Naive thymus-derived CD8-positive, alpha-beta T cell (primary cell): ENCODE results near the gene TFDP2. TPM values are rescaled to one million over a fixed set of nuclear protein-coding genes. Genes with fewer than 3 reads are reported as not detected.
A peak's percentile ranks its signal among the peaks of the same experiment; 100 is the strongest.
"Not testable (repeated sequence)": the region's sequence is repeated elsewhere in the genome, so short reads cannot be mapped to it uniquely, and the experiment has no call there.

ENCODE experiments used
- ATAC-seq, 2 donors: fragments of 150-1000 bp; cut with Tn5 transposase in 1 of 2; sonication (Bioruptor Pico), chemical (Tn5 transposase) in 1 of 2; 1 replicate in 1 of 2; 2 replicates in 1 of 2; pipeline ENCODE4 v1.10.0; 2021; ENCODE audit warnings: mild to moderate bottlenecking in 2 of 2, moderate library complexity in 2 of 2
- POLR2A ChIA-PET: fragments of 350-600 bp; sonication (Branson Sonifier 250); formaldehyde crosslinking; loops from one replicate; lab custom pipeline; 2021; ENCODE audit warnings: antibody characterized with exemption; lab: Charles Lee
- DNase-seq, 10 donors: peaks; one replicate each; pipeline versions ENCODE4 v3.0.0 to v3.0.0-alpha.2; 2020 to 2022
- H3K27ac Mint-ChIP-seq, 10 donors: one replicate each; pipeline ENCODE4 v1.8.0; 2020 to 2022; ENCODE audit warnings: mild to moderate bottlenecking in 10 of 10, mixed read lengths in 10 of 10, moderate library complexity in 4 of 10, inconsistent platforms in 1 of 10
- H3K27me3 Mint-ChIP-seq, 5 donors: one replicate each; pipeline ENCODE4 v1.8.0; 2021 to 2022; ENCODE audit warnings: mixed read lengths in 5 of 5
- H3K36me3 Mint-ChIP-seq, 3 donors: one replicate each; pipeline ENCODE4 v1.8.0; 2020 to 2022; ENCODE audit warnings: mixed read lengths in 3 of 3, mild to moderate bottlenecking in 2 of 3, inconsistent platforms in 1 of 3
- H3K4me1 Mint-ChIP-seq, 4 donors: one replicate each; pipeline ENCODE4 v1.8.0; 2021 to 2022; ENCODE audit warnings: mixed read lengths in 4 of 4
- H3K4me3 Mint-ChIP-seq, 10 donors: one replicate each; pipeline ENCODE4 v1.8.0; 2020 to 2022; ENCODE audit warnings: mild to moderate bottlenecking in 10 of 10, mixed read lengths in 10 of 10, moderate library complexity in 6 of 10, inconsistent platforms in 1 of 10
- H3K9me3 Mint-ChIP-seq, 9 donors: one replicate each; pipeline ENCODE4 v1.8.0; 2020 to 2022; ENCODE audit warnings: mixed read lengths in 9 of 9, mild to moderate bottlenecking in 3 of 9, inconsistent platforms in 1 of 9, moderate library complexity in 1 of 9
- polyA plus RNA-seq, 3 donors: library from polyadenylated mRNA; unstranded; fragments of 300-500 nt; fragmentation: Illumina TruSeq; gene quantifications; one replicate each; pipeline ENCODE4 v1.2.3, GENCODE V29; 2021
- total RNA-seq, 8 experiments: library from RNA in 2 of 8; stranded (reverse) in 2 of 8; gene quantifications; one replicate each; pipeline ENCODE4 v1.2.3 and lab custom pipeline; 2021 to 2026

Gene TFDP2
- total and polyA plus RNA-seq, 5 experiments from 2014 or later: 25.6 to 44.3 (median 30.9) TPM

DNA sequence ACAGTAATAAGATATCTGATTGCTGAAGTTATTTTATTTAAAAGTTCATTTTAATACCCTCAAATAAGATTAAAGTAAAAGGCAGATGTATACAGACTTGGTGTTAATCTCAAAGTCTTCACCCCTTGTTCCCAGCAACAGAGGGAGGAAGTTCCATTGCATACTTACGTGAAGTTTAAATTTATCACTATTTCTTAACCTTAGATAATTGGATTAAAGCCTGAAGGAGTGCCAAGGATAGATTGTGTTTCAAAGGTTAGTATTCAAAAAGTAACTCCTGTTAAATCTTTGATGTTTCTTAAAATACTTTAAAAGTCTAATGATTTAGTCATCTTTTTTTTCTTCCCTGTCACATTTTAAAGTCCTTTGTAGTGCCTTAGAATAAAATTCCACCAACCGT, 233.6 kb downstream of the TFDP2 start:
- H3K27ac Mint-ChIP-seq: no peak overlapping the region
- H3K27me3 Mint-ChIP-seq: no peaks in the 10 kb centered on the region
- no peak for ATAC-seq
- no peak for DNase-seq
- peaks cover 0 to 36% (median 9%) of the 10 kb centered on the region in 3 donors for H3K36me3 Mint-ChIP-seq
- POLR2A ChIA-PET: no interaction called here
- peaks cover 0 to 6% (median 2%) of the 10 kb centered on the region in 4 donors for H3K4me1 Mint-ChIP-seq
- peaks cover 0 to 9% (median 0%) of the 10 kb centered on the region in 9 donors for H3K9me3 Mint-ChIP-seq
- no peak overlapping the region for H3K4me3 Mint-ChIP-seq

DNA sequence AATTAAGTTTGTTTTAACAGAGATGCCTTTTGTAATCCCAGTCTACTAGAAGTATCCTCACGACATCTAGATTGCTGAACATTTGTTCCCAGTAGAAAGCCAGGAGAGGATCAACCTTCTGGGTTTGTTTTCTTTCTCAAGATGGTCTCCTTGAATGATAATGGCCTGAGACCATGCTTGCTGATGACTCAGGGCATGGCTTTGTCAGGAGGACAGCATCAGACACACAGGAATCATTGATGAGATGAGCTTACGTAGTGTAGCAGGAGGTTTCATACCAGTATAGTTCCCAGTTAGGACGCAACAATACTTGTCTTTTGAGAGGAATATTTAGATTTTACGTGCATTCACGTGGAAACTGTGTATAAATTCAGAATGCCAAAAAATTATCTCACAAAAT, 234.3 kb downstream of the TFDP2 start:
- POLR2A ChIA-PET: no interaction called here
- no peak overlapping the region for H3K27ac Mint-ChIP-seq
- no peak for ATAC-seq

DNA sequence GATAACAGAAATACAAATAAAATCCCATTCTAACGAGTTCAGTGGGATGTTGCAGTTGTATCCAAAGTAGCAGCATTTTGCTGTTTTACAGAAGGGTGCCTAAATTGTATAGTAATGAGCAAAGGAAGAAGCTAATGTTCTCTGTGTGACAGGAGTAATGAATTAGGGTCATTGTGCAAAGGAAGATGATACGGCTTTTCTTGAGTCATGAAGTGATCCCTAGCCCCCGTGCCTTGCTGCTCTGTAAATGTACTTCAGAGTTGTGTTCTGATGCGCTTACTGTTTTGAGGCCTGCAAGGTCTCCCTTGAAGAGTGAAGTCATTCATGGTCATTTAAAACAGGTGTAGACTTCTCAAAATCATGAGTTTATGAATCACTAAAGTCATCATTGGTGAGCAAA, 235.0 kb downstream of the TFDP2 start:
- Mint-ChIP-seq H3K4me3 (peak overlapping the region in 1 of 10 donors; percentile 34), H3K9me3 (peaks cover 0 to 9% (median 0%) of the 10 kb centered on the region in 9 donors), H3K27me3 (no peaks in the 10 kb centered on the region), H3K27ac (no peak overlapping the region), H3K4me1 (peaks cover 0 to 6% (median 2%) of the 10 kb centered on the region in 4 donors), H3K36me3 (peaks cover 0 to 35% (median 13%) of the 10 kb centered on the region in 3 donors)
- DNase-seq (no peak), ATAC-seq (no peak)
- POLR2A ChIA-PET: no interaction called here

More for the DNA sequence above, 234.3 kb downstream of the TFDP2 start:
- Mint-ChIP-seq H3K9me3 (peaks cover 0 to 9% (median 0%) of the 10 kb centered on the region in 9 donors), H3K4me1 (peaks cover 0 to 6% (median 2%) of the 10 kb centered on the region in 4 donors), H3K4me3 (no peak overlapping the region), H3K27me3 (no peaks in the 10 kb centered on the region), H3K36me3 (peaks cover 0 to 32% (median 9%) of the 10 kb centered on the region in 3 donors)
- no peak for DNase-seq

DNA sequence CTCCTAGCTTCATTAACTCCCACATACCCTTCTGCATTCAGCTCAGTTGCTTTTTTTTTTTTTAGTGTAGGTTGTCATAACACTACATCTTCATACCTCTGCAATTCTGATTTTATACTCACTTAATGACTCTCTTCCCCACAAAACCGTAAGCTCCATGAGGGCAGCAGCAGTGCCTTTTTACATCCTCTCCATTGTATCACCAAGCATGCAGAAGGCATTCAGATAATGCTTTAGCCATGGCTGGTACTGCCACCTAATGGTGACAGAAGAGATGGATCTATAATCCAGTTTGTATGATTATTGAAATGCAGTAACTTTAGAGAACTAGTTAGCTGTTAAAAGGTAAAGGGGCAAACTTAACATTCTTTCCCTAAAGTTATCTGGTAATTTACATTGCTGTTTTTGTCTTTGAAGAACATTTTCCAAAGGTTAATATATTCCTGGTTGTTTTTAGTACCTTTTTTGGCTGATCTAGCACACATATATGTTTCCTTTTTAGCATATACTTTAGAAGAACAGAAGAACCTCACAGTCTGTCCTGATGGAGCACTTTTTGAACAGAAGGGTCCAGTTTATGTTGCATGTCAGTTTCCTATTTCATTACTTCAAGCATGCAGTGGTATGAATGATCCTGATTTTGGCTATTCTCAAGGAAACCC, 236.1 kb downstream of the TFDP2 start:
- Mint-ChIP-seq H3K4me1 (peaks cover 0 to 6% (median 2%) of the 10 kb centered on the region in 4 donors), H3K27me3 (no peaks in the 10 kb centered on the region), H3K27ac (peak overlapping the region in 6 of 10 donors; percentile 0 to 63 (median 17)), H3K9me3 (peaks cover 0 to 9% (median 0%) of the 10 kb centered on the region in 9 donors), H3K36me3 (peaks cover 0 to 37% (median 12%) of the 10 kb centered on the region in 3 donors), H3K4me3 (no peak overlapping the region)
- ATAC-seq (peak; percentile 89), DNase-seq (peak in 9 of 10 donors; percentile 25 to 74 (median 54))
- POLR2A ChIA-PET: interaction anchor here (0.6 to 1.3 kb wide), 3 partner anchors 37 to 323 kb away, joined by 3 to 11 read pairs (median 6); partner anchors contain the start of genes ATP1B3 and RNF7

GRCh38 chr3:141909986-141910385, 239.4 kb downstream of the TFDP2 start:
- H3K9me3 Mint-ChIP-seq, POLR2A ChIA-PET, ATAC-seq, H3K27me3 Mint-ChIP-seq, H3K4me1 Mint-ChIP-seq, H3K4me3 Mint-ChIP-seq, DNase-seq, H3K27ac Mint-ChIP-seq: not testable (repeated sequence)
- peaks cover 0 to 44% (median 14%) of the 10 kb centered on the region in 3 donors for H3K36me3 Mint-ChIP-seq

GRCh38 chr3:141909408-141909807, 239.9 kb downstream of the TFDP2 start:
- no peak for ATAC-seq
- Mint-ChIP-seq H3K9me3 (peaks cover 0 to 9% (median 0%) of the 10 kb centered on the region in 9 donors), H3K27ac (peak overlapping the region in 4 of 10 donors; percentile 5 to 27 (median 14)), H3K4me1 (peaks cover 2 to 6% (median 3%) of the 10 kb centered on the region in 4 donors), H3K36me3 (peaks cover 0 to 47% (median 14%) of the 10 kb centered on the region in 3 donors), H3K27me3 (no peaks in the 10 kb centered on the region), H3K4me3 (no peak overlapping the region)
- POLR2A ChIA-PET: no interaction called here
- DNase-seq: no peak

GRCh38 chr3:141905129-141905528, 244.2 kb downstream of the TFDP2 start:
- peak overlapping the region in 1 of 10 donors; percentile 12 for H3K27ac Mint-ChIP-seq
- H3K27me3 Mint-ChIP-seq: no peaks in the 10 kb centered on the region
- DNase-seq (no peak), ATAC-seq (no peak)
- peaks cover 3 to 10% (median 6%) of the 10 kb centered on the region in 4 donors for H3K4me1 Mint-ChIP-seq
- H3K36me3 Mint-ChIP-seq: peaks cover 0 to 49% (median 16%) of the 10 kb centered on the region in 3 donors
- POLR2A ChIA-PET: no interaction called here
- H3K4me3 Mint-ChIP-seq: no peak overlapping the region
- H3K9me3 Mint-ChIP-seq: peaks cover 0 to 8% (median 0%) of the 10 kb centered on the region in 9 donors

DNA sequence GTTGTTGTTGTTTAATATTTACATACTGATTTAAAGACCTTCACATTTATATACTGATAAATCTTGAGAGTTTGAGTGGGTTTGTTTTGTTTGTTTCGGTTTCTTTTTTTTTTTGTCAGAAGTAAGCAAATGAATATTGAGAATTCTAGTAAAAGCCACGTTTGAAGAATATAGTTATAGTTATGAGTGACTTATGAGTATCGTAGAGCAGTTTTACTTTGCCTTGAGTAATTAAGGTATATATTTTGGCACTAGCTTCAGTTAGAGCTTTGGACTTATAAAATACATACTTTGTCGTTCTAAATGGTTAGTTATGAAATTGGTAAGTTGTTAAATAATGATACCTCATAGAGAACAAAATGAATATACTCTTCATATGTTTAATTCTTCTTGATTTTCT, 245.1 kb downstream of the TFDP2 start:
- ATAC-seq (no peak), DNase-seq (no peak)
- H3K27me3 Mint-ChIP-seq: no peaks in the 10 kb centered on the region
- peaks cover 0 to 44% (median 14%) of the 10 kb centered on the region in 3 donors for H3K36me3 Mint-ChIP-seq
- POLR2A ChIA-PET: no interaction called here
- H3K9me3 Mint-ChIP-seq: peaks cover 0 to 14% (median 3%) of the 10 kb centered on the region in 9 donors
- H3K4me1 Mint-ChIP-seq: peaks cover 3 to 10% (median 6%) of the 10 kb centered on the region in 4 donors
- H3K27ac Mint-ChIP-seq: no peak overlapping the region
- no peak overlapping the region for H3K4me3 Mint-ChIP-seq

GRCh38 chr3:141901914-141902313, 247.4 kb downstream of the TFDP2 start:
- no peaks in the 10 kb centered on the region for H3K27me3 Mint-ChIP-seq
- no peak for ATAC-seq
- peaks cover 0 to 16% (median 7%) of the 10 kb centered on the region in 9 donors for H3K9me3 Mint-ChIP-seq
- peaks cover 3 to 10% (median 8%) of the 10 kb centered on the region in 4 donors for H3K4me1 Mint-ChIP-seq
- peak overlapping the region in 2 of 10 donors; percentile 9 to 12 for H3K27ac Mint-ChIP-seq
- no peak for DNase-seq
- POLR2A ChIA-PET: no interaction called here
- H3K4me3 Mint-ChIP-seq: no peak overlapping the region
- peaks cover 9 to 28% (median 24%) of the 10 kb centered on the region in 3 donors for H3K36me3 Mint-ChIP-seq

DNA sequence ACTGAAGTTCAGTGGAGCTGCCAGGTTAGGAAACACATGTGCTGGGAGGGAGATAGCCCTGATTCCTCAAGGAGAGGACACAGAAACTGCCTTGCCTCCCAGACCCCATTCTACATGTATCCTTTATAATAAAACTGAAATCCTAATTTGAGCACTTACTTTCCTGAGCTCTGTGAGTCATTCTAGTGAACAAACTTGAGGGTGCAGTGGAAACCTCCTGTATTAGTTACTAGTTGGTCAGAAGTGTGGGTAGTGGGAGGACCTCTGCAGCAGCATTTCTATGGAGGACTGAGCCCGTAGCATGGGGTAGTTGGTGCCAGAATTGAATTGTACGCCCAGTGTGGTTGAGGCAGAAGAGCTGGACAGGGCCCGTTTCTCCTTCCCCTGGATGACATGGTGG, 249.0 kb downstream of the TFDP2 start:
- ATAC-seq (no peak), DNase-seq (no peak)
- Mint-ChIP-seq H3K4me3 (no peak overlapping the region), H3K27ac (peak overlapping the region in 1 of 10 donors; percentile 57), H3K4me1 (peaks cover 3 to 11% (median 7%) of the 10 kb centered on the region in 4 donors), H3K27me3 (no peaks in the 10 kb centered on the region), H3K36me3 (peaks cover 9 to 30% (median 28%) of the 10 kb centered on the region in 3 donors), H3K9me3 (peaks cover 0 to 16% (median 7%) of the 10 kb centered on the region in 9 donors)
- POLR2A ChIA-PET: interaction anchor here (0.5 kb wide), 1 partner anchor 63 kb away, joined by 4 read pairs; no protein-coding TSS in a partner anchor

- POLR2A ChIA-PET: no interaction called here
- DNase-seq (no peak), ATAC-seq (no peak)
- Mint-ChIP-seq H3K9me3 (peaks cover 0 to 16% (median 7%) of the 10 kb centered on the region in 9 donors), H3K4me1 (peaks cover 6 to 11% (median 8%) of the 10 kb centered on the region in 4 donors), H3K27ac (no peak overlapping the region), H3K36me3 (peaks cover 9 to 32% (median 25%) of the 10 kb centered on the region in 3 donors), H3K27me3 (no peaks in the 10 kb centered on the region), H3K4me3 (no peak overlapping the region)
These were observed 250.4 kb downstream of the TFDP2 start for GRCh38 chr3:141898908-141899307.

DNA sequence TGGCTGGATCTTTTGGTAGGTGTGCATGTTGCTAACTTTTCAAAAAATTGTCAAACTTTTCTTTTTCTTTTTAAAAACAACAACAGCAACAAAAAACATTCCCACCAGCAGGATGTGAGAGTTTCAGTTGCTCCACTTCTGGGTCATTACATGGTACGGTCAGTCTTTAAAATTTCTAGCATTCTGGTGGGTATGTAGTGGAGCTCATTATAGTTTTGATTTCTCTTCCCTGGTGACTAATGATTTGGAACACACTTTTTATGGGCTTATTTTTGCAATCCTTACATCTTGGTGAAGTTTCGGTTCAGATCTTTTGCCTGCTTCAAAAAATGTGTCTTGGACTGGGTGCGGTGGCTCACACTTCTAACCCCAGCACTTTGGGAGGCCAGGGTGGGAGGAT, 253.6 kb downstream of the TFDP2 start:
- peaks cover 9 to 36% (median 24%) of the 10 kb centered on the region in 3 donors for H3K36me3 Mint-ChIP-seq
- ATAC-seq: no peak

More for the DNA sequence above, 253.6 kb downstream of the TFDP2 start:
- Mint-ChIP-seq H3K27ac (no peak overlapping the region), H3K9me3 (peaks cover 0 to 14% (median 7%) of the 10 kb centered on the region in 9 donors), H3K4me1 (peaks cover 7 to 15% (median 12%) of the 10 kb centered on the region in 4 donors), H3K4me3 (no peak overlapping the region), H3K27me3 (no peaks in the 10 kb centered on the region)
- POLR2A ChIA-PET: no interaction called here
- no peak for DNase-seq
